ENCODE measurements around the gene GABPB2.

Gene GABPB2

GRCh38 chr1:151050051-151050688 lies 20.4 kb upstream of the GABPB2 start:
- POLR2A ChIA-PET: interaction anchor here (0.6 to 1.2 kb wide), 5 partner anchors 9 to 53 kb away, joined by 3 to 5 read pairs (median 3); partner anchors contain the start of genes CDC42SE1 and MLLT11
- CTCF ChIA-PET: interaction anchor here (1.1 to 3.0 kb wide), 2 partner anchors 8 to 10 kb away, joined by 5 to 11 read pairs; partner anchors contain the start of genes CDC42SE1 and MLLT11
- H3K27ac ChIP-seq (ENCODE audit: extremely low read depth, low read depth, low read length): no peak overlapping the region

More at GRCh38 chr1:151050051-151050688, 20.4 kb upstream of the GABPB2 start:
- Histone ChIP-seq H3K9me3 (ENCODE audit: control insufficient read depth, insufficient read depth, low read depth, low read length) (no peaks in the 10 kb centered on the region), H3K4me1 (ENCODE audit: control insufficient read depth, insufficient read depth, low read length) (no peaks in the 10 kb centered on the region), H3K36me3 (ENCODE audit: control insufficient read depth in 2 of 2, insufficient read depth in 1 of 2, low read length in 2 of 2) (peaks cover 0 to 47% of the 10 kb centered on the region in 2 experiments; a peak in 2 of 3 replicates), H3K4me3 (ENCODE audit: low read depth, low read length) (no peak overlapping the region)
- TF ChIP-seq ZNF621 (tag by site-specific recombination; IDR thresholded peaks at IDR 0.05) (no peak), ZNF26 (tag by site-specific recombination; IDR thresholded peaks at IDR 0.05) (no peak), ZNF433 (tag by site-specific recombination; IDR thresholded peaks at IDR 0.05; ENCODE audit: low read depth) (no peak), ZNF169 (tag by site-specific recombination; IDR thresholded peaks at IDR 0.05) (no peak), ZNF354C (tag by site-specific recombination; IDR thresholded peaks at IDR 0.05; ENCODE audit: borderline replicate concordance, low read depth) (no peak), ZNF18 (tag by site-specific recombination; IDR thresholded peaks at IDR 0.05) (no peak), ZNF624 (tag by site-specific recombination; IDR thresholded peaks at IDR 0.05) (no peak), ZNF600 (tag by site-specific recombination; IDR thresholded peaks at IDR 0.05) (no peak), ZNF2 (tag by site-specific recombination; IDR thresholded peaks at IDR 0.05) (no peak), ZNF768 (tag by site-specific recombination; IDR thresholded peaks at IDR 0.05) (no peak), PRDM10 (tag by site-specific recombination; IDR thresholded peaks at IDR 0.05) (no peak), ZNF148 (tag by site-specific recombination; IDR thresholded peaks at IDR 0.05; ENCODE audit: borderline replicate concordance) (no peak), ZNF146 (tag by site-specific recombination; IDR thresholded peaks at IDR 0.05) (no peak), ZNF501 (tag by site-specific recombination; IDR thresholded peaks at IDR 0.05) (no peak), YY2 (tag by site-specific recombination; IDR thresholded peaks at IDR 0.05) (no peak), ZNF280C (tag by site-specific recombination; IDR thresholded peaks at IDR 0.05) (no peak), ZNF114 (tag by site-specific recombination; IDR thresholded peaks at IDR 0.05) (no peak), ZNF704 (tag by site-specific recombination; IDR thresholded peaks at IDR 0.05) (no peak)

Data from HEK293 (cell line).